Astrocyte (in vitro differentiated cells and primary cell): ENCODE data around the gene ATP2C1. TPM values are rescaled to one million over a fixed set of nuclear protein-coding genes. Genes with fewer than 3 reads are reported as not detected.
A peak's percentile ranks its signal among the peaks of the same experiment; 100 is the strongest.
"Not testable (repeated sequence)": the region's sequence is repeated elsewhere in the genome, so short reads cannot be mapped to it uniquely, and the experiment has no call there.

Experiments used
- DNase-seq: peaks from one replicate; pipeline ENCODE4 v3.0.0-alpha.2; 2010; ENCODE audit warnings: low read depth
- FAIRE-seq: peaks from 2 replicates; lab custom pipeline; 2011; peaks lifted over from hg19 to GRCh38; lab: Jason Lieb, UNC
- H2AFZ ChIP-seq: 2 replicates; pipeline ENCODE4 v1.6.0; 2012; ENCODE audit warnings: low read depth, low read length, inconsistent platforms
- H3K27ac ChIP-seq: 2 replicates; pipeline ENCODE4 v1.5.1; 2011; ENCODE audit warnings: low read depth, low read length, inconsistent platforms
- H3K27me3 ChIP-seq: 2 replicates; pipeline ENCODE4 v1.6.0; 2011; ENCODE audit warnings: low read length, inconsistent platforms; ENCODE audit not compliant: insufficient read depth
- H3K36me3 ChIP-seq: 2 replicates; pipeline ENCODE4 v1.5.1; 2011; ENCODE audit warnings: low read length, inconsistent platforms; ENCODE audit not compliant: insufficient read depth
- H3K4me1 ChIP-seq: 2 replicates; pipeline ENCODE4 v1.5.1; 2011; ENCODE audit warnings: low read length, inconsistent platforms; ENCODE audit not compliant: insufficient read depth
- H3K4me2 ChIP-seq: 2 replicates; pipeline ENCODE4 v1.6.0; 2012; ENCODE audit warnings: low read length, inconsistent platforms
- H3K4me3 ChIP-seq: 2 replicates; pipeline ENCODE4 v1.5.1; 2011; ENCODE audit warnings: low read depth, mild to moderate bottlenecking, low read length, inconsistent platforms; ENCODE audit not compliant: insufficient read depth
- H3K79me2 ChIP-seq: 2 replicates; pipeline ENCODE4 v1.6.0; 2012; ENCODE audit warnings: mild to moderate bottlenecking, low read length, inconsistent platforms; ENCODE audit not compliant: insufficient read depth
- H3K9ac ChIP-seq: 2 replicates; pipeline ENCODE4 v1.6.0; 2012; ENCODE audit warnings: mild to moderate bottlenecking, low read length, inconsistent platforms
- H3K9me3 ChIP-seq: 2 replicates; pipeline ENCODE4 v1.5.1; 2012; ENCODE audit warnings: low read depth, mild to moderate bottlenecking, low read length, inconsistent platforms; ENCODE audit not compliant: insufficient read depth
- H4K20me1 ChIP-seq: 2 replicates; pipeline ENCODE4 v1.6.0; 2012; ENCODE audit warnings: low read length, inconsistent platforms; ENCODE audit not compliant: insufficient read depth
- H3K27ac Mint-ChIP-seq: one replicate; pipeline ENCODE4 v1.8.0; 2021; ENCODE audit warnings: mild to moderate bottlenecking, mixed read lengths; ENCODE audit not compliant: unreplicated experiment
- H3K27me3 Mint-ChIP-seq: one replicate; pipeline ENCODE4 v1.8.0; 2021; ENCODE audit warnings: low read depth, mixed read lengths; ENCODE audit not compliant: unreplicated experiment
- H3K36me3 Mint-ChIP-seq: one replicate; pipeline ENCODE4 v1.8.0; 2021; ENCODE audit warnings: low read depth, mixed read lengths; ENCODE audit not compliant: unreplicated experiment
- H3K4me1 Mint-ChIP-seq: one replicate; pipeline ENCODE4 v1.8.0; 2021; ENCODE audit warnings: low read depth, mixed read lengths; ENCODE audit not compliant: unreplicated experiment
- H3K4me3 Mint-ChIP-seq: one replicate; pipeline ENCODE4 v1.8.0; 2021; ENCODE audit warnings: mild to moderate bottlenecking, moderate library complexity, mixed read lengths; ENCODE audit not compliant: unreplicated experiment
- H3K9me3 Mint-ChIP-seq: one replicate; pipeline ENCODE4 v1.8.0; 2021; ENCODE audit warnings: mild to moderate bottlenecking, mixed read lengths; ENCODE audit not compliant: unreplicated experiment
- EZH2 ChIP-seq: IDR thresholded peaks from 2 replicates; pipeline ENCODE4 v1.6.1; 2012; ENCODE audit warnings: mild to moderate bottlenecking, low read length, inconsistent platforms; ENCODE audit not compliant: insufficient read depth
- total RNA-seq: library from RNA; stranded (reverse); gene quantifications from 2 replicates; pipeline ENCODE4 v1.2.1, GENCODE V29; 2021
- TF ChIP-seq, protein P1 (sequence below): IDR thresholded peaks from 2 replicates; pipeline ENCODE4 v1.5.1; 2011; ENCODE audit warnings: low read depth, mild to moderate bottlenecking, inconsistent platforms, low read length, moderate library complexity; ENCODE audit not compliant: insufficient read depth

The ATP2C1 gene
- total RNA-seq, 1 donor from 2014 or later = 132 TPM

DNA sequence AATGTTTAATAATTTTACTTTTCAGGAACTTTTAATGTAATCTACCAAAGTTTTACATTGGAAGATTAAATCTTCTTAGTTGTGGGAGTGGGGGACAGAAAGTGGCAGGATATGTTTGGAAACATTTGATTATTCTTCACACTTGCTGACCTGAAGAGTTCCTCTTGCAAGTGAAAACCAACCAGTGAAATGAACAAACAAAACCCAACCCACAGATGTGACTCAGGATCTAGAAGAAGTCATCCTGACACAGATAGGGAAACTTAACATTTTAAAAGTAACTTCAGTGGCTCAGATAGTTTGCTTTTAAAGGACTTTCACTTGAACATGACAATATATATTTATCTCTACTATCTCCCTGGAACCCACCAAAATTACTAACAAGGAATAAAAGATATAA, 77.3 kb downstream of the ATP2C1 start:
- H3K9me3 Mint-ChIP-seq = peaks cover 5% of the 10 kb centered on the region
- H3K27ac Mint-ChIP-seq = no peak overlapping the region
- Histone ChIP-seq H3K4me1 (peaks cover 23% of the 10 kb centered on the region), H3K79me2 (no peaks in the 10 kb centered on the region), H3K4me2 (no peak overlapping the region), H3K27me3 (no peaks in the 10 kb centered on the region), H3K27ac (no peak overlapping the region), H3K36me3 (peaks cover 26% of the 10 kb centered on the region), H3K4me3 (no peak overlapping the region), H3K9me3 (no peaks in the 10 kb centered on the region), H2AFZ (no peak overlapping the region), H3K9ac (no peak overlapping the region), H4K20me1 (no peaks in the 10 kb centered on the region)
- no peaks in the 10 kb centered on the region for H3K27me3 Mint-ChIP-seq
- TF ChIP-seq, protein P1, sequence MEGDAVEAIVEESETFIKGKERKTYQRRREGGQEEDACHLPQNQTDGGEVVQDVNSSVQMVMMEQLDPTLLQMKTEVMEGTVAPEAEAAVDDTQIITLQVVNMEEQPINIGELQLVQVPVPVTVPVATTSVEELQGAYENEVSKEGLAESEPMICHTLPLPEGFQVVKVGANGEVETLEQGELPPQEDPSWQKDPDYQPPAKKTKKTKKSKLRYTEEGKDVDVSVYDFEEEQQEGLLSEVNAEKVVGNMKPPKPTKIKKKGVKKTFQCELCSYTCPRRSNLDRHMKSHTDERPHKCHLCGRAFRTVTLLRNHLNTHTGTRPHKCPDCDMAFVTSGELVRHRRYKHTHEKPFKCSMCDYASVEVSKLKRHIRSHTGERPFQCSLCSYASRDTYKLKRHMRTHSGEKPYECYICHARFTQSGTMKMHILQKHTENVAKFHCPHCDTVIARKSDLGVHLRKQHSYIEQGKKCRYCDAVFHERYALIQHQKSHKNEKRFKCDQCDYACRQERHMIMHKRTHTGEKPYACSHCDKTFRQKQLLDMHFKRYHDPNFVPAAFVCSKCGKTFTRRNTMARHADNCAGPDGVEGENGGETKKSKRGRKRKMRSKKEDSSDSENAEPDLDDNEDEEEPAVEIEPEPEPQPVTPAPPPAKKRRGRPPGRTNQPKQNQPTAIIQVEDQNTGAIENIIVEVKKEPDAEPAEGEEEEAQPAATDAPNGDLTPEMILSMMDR = no peak
- TF ChIP-seq EZH2 = no peak
- H3K36me3 Mint-ChIP-seq = peaks cover 19% of the 10 kb centered on the region
- FAIRE-seq (peak; percentile 76), DNase-seq (peak; percentile 41)
- H3K4me1 Mint-ChIP-seq = peaks cover 30% of the 10 kb centered on the region
- no peak overlapping the region for H3K4me3 Mint-ChIP-seq

DNA sequence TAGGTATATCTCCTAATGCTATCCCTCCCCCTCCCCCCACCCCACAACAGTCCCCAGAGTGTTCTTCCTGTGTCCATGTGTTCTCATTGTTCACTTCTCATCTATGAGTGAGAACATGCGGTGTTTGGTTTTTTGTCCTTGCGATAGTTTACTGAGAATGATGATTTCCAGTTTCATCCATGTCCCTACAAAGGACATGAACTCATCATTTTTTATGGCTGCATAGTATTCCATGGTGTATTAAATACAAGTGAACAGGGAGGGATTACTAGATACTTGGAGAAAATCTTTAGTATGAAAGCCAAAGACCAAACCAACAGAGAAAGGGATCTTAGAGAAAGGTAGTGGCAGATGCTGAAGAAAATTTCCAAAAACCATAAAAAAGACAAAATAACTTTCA, 78.7 kb downstream of the ATP2C1 start:
- H3K4me2 ChIP-seq, H3K4me3 Mint-ChIP-seq, H3K9me3 Mint-ChIP-seq, H3K27ac ChIP-seq, H4K20me1 ChIP-seq, H3K27ac Mint-ChIP-seq, H3K27me3 ChIP-seq, H2AFZ ChIP-seq, H3K4me3 ChIP-seq, DNase-seq, FAIRE-seq, H3K27me3 Mint-ChIP-seq, H3K9me3 ChIP-seq, H3K9ac ChIP-seq, H3K79me2 ChIP-seq: not testable (repeated sequence)
- Histone ChIP-seq H3K4me1 (peaks cover 19% of the 10 kb centered on the region), H3K36me3 (peaks cover 25% of the 10 kb centered on the region)
- peaks cover 16% of the 10 kb centered on the region for H3K36me3 Mint-ChIP-seq
- peaks cover 28% of the 10 kb centered on the region for H3K4me1 Mint-ChIP-seq

DNA sequence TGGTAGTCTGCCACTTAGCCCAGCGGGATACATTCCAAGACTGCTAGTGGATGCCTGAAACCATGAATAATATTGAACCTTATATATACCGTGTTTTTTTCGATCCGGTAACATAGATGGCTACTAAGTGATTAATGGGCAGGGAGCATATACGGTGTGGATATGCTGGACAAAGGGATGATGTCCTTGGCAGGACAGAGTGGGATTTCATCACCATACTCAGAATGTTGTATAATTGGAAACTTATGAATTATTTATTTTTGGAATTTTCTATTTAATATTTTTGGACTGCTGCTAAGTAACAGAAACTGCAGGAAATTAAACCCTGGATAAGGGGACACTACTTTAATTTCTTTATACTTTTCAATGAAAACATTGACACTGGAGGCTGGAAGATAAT, 79.5 kb downstream of the ATP2C1 start:
- H2AFZ ChIP-seq = no peak overlapping the region
- Mint-ChIP-seq H3K4me1 (peaks cover 23% of the 10 kb centered on the region), H3K36me3 (peaks cover 16% of the 10 kb centered on the region), H3K27me3 (no peaks in the 10 kb centered on the region), H3K9me3 (peaks cover 5% of the 10 kb centered on the region), H3K27ac (no peak overlapping the region), H3K4me3 (no peak overlapping the region)
- H3K4me3 ChIP-seq = no peak overlapping the region
- H3K27me3 ChIP-seq = no peaks in the 10 kb centered on the region
- no peak overlapping the region for H3K4me2 ChIP-seq
- peaks cover 25% of the 10 kb centered on the region for H3K36me3 ChIP-seq
- H3K27ac ChIP-seq = no peak overlapping the region
- no peak for DNase-seq
- H3K9me3 ChIP-seq = no peaks in the 10 kb centered on the region
- H3K4me1 ChIP-seq = peaks cover 11% of the 10 kb centered on the region
- FAIRE-seq = no peak
- H3K79me2 ChIP-seq = no peaks in the 10 kb centered on the region
- no peak overlapping the region for H3K9ac ChIP-seq
- no peaks in the 10 kb centered on the region for H4K20me1 ChIP-seq
- no peak for TF ChIP-seq EZH2
- TF ChIP-seq, protein P1 = no peak
